Lower lobe of right lung (tissue), 2 donors: ENCODE measurements around the gene TAF1A. TPM values are rescaled to one million over a fixed set of nuclear protein-coding genes. Genes with fewer than 3 reads are reported as not detected.
"Not testable (repeated sequence)": the region's sequence is repeated elsewhere in the genome, so short reads cannot be mapped to it uniquely, and the experiment has no call there.

Experiments
- ATAC-seq, 2 donors: fragments of 200-7000 bp; cut with Tn5 transposase; one replicate each; pipeline ENCODE4 v1.9.1; 2020 to 2022; ENCODE audit warnings: mild to moderate bottlenecking in 2 of 2, moderate library complexity in 2 of 2
- DNase-seq: peaks from one replicate; pipeline ENCODE4 v3.0.0-alpha.2; 2020
- H3K27ac ChIP-seq: fragments of 200-600 bp; one replicate; pipeline ENCODE4 v1.8.0; 2022
- H3K27me3 ChIP-seq: fragments of 200-600 bp; one replicate; pipeline ENCODE4 v1.8.0; 2022; ENCODE audit warnings: low read depth
- H3K36me3 ChIP-seq: fragments of 200-600 bp; one replicate; pipeline ENCODE4 v1.8.0; 2022; ENCODE audit warnings: mild to moderate bottlenecking
- H3K4me1 ChIP-seq: fragments of 200-600 bp; one replicate; pipeline ENCODE4 v1.8.0; 2022
- H3K4me3 ChIP-seq: fragments of 200-600 bp; one replicate; pipeline ENCODE4 v1.8.0; 2022; ENCODE audit warnings: mild to moderate bottlenecking
- H3K9me3 ChIP-seq: fragments of 200-600 bp; one replicate; pipeline ENCODE4 v1.8.0; 2022
- CTCF ChIP-seq: fragments of 200-600 bp; IDR thresholded peaks from one replicate; pipeline ENCODE4 v1.8.0; 2022; ENCODE audit warnings: antibody characterized with exemption, mild to moderate bottlenecking
- intact Hi-C: fragments of 100-400 bp; cut with DNase I; formaldehyde crosslinking; loops from one replicate; pipeline ENCODE4 v1.11.0; 2022
- total RNA-seq: library from RNA; stranded (reverse); fragmentation: NEBNext Ultra II Directional; extraction: Animal tissue kit (Norgen Biotek cat#: 25700); gene quantifications from one replicate; pipeline ENCODE4 v1.2.1, GENCODE V29; 2021
- donor health status: DM: no; HTN: yes; CAD: no; lungs with severe emphysema.

The TAF1A gene
- total RNA-seq, 1 donor from 2014 or later, result 9.7 TPM

GRCh38 chr1:222610728-222611127 is 21.0 kb upstream of the TAF1A start:
- Histone ChIP-seq H3K27ac (no peak overlapping the region), H3K27me3 (no peaks in the 10 kb centered on the region), H3K4me3 (no peak overlapping the region), H3K4me1 (no peaks in the 10 kb centered on the region), H3K36me3 (no peaks in the 10 kb centered on the region), H3K9me3 (no peaks in the 10 kb centered on the region)
- TF ChIP-seq CTCF, result no peak
- DNase-seq, result no peak
- no peak for ATAC-seq
- intact Hi-C loops, result no loop called here

- H3K4me1 ChIP-seq, result not testable (repeated sequence)
Measured at GRCh38 chr1:222609111-222609510, 19.4 kb upstream of the TAF1A start.

GRCh38 chr1:222606757-222607156 is 17.0 kb upstream of the TAF1A start:
- ATAC-seq, result no peak
- DNase-seq, result no peak
- no peak for TF ChIP-seq CTCF
- intact Hi-C loops, result no loop called here
- H3K4me3 ChIP-seq, result no peak overlapping the region
- no peaks in the 10 kb centered on the region for H3K27me3 ChIP-seq
- H3K36me3 ChIP-seq, result no peaks in the 10 kb centered on the region
- no peaks in the 10 kb centered on the region for H3K9me3 ChIP-seq
- H3K4me1 ChIP-seq, result no peaks in the 10 kb centered on the region
- no peak overlapping the region for H3K27ac ChIP-seq

More at GRCh38 chr1:222609111-222609510, 19.4 kb upstream of the TAF1A start:
- DNase-seq, H3K4me3 ChIP-seq, H3K27ac ChIP-seq, H3K27me3 ChIP-seq, H3K36me3 ChIP-seq, H3K9me3 ChIP-seq, ATAC-seq, intact Hi-C loops: not testable (repeated sequence)

GRCh38 chr1:222601257-222601656 is 11.5 kb upstream of the TAF1A start:
- intact Hi-C loops, result no loop called here
- TF ChIP-seq CTCF, result no peak
- Histone ChIP-seq H3K9me3 (no peaks in the 10 kb centered on the region), H3K4me3 (no peak overlapping the region), H3K4me1 (no peaks in the 10 kb centered on the region), H3K36me3 (no peaks in the 10 kb centered on the region), H3K27ac (no peak overlapping the region), H3K27me3 (no peaks in the 10 kb centered on the region)
- ATAC-seq (no peak), DNase-seq (no peak)

- no peak for TF ChIP-seq CTCF
- Histone ChIP-seq H3K9me3 (no peaks in the 10 kb centered on the region), H3K4me3 (no peak overlapping the region), H3K27ac (no peak overlapping the region), H3K36me3 (no peaks in the 10 kb centered on the region), H3K27me3 (no peaks in the 10 kb centered on the region), H3K4me1 (no peaks in the 10 kb centered on the region)
- no peak for ATAC-seq
- intact Hi-C loops, result no loop called here
- no peak for DNase-seq
Measured at GRCh38 chr1:222600281-222600680, 10.5 kb upstream of the TAF1A start.

- DNase-seq (no peak), ATAC-seq (no peak)
- no peaks in the 10 kb centered on the region for H3K9me3 ChIP-seq
- TF ChIP-seq CTCF, result no peak
- intact Hi-C loops, result no loop called here
- no peak overlapping the region for H3K27ac ChIP-seq
- no peak overlapping the region for H3K4me3 ChIP-seq
- H3K4me1 ChIP-seq, result no peaks in the 10 kb centered on the region
- no peaks in the 10 kb centered on the region for H3K36me3 ChIP-seq
- H3K27me3 ChIP-seq, result no peaks in the 10 kb centered on the region
Measured at GRCh38 chr1:222596696-222597095, 7.0 kb upstream of the TAF1A start.
